ENCODE data around the gene DTHD1. TPM values are rescaled to one million over a fixed set of nuclear protein-coding genes. Genes with fewer than 3 reads are reported as not detected.
A peak's percentile ranks its signal among the peaks of the same experiment; 100 is the strongest.

The DTHD1 gene
- total and polyA plus RNA-seq, 10 donors = 0.18 to 12.2 (median 8.7) TPM

DNA sequence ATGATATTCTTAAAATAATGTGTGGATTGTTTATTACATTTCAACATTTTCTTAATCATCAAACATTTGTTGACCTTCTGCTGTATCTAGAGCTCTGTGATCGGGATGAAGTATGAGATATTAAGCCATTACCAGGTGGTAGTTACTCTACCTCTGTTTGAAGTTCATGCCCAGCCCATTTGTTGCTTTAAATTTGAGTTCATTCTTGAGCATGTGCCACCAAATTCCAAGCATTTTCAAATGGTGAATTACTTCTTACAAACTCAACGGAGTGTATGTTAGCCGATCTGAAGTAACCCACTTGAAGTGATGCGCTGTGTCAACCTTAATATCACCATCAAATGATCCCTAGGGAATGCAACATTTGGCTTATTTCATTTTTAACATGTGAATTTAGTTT, 7.3 kb upstream of the DTHD1 start:
- Histone ChIP-seq H3K27me3 (replicated peaks in 1 of 7) (no peaks in the 10 kb centered on the region), H3K4me3 (no peak overlapping the region), H3K9me3 (no peaks in the 10 kb centered on the region), H3K27ac (no peak overlapping the region), H3K36me3 (no peaks in the 10 kb centered on the region), H3K4me1 (peaks cover 0 to 6% (median 0%) of the 10 kb centered on the region in 6 donors)
- DNase-seq = no peak
- intact Hi-C loops (cut with DNase I; ENCODE audit: low total_unique reads) = no loop called here
- 90 to 94% (median 94%) methylated on average over 4 of the region's 4 CpGs for WGBS, 5 donors
- TF ChIP-seq POLR2A (IDR thresholded peaks at IDR 0.05) (no peak), POLR2AphosphoS5 (IDR thresholded peaks at IDR 0.05) (no peak)
- TF ChIP-seq, protein P1, sequence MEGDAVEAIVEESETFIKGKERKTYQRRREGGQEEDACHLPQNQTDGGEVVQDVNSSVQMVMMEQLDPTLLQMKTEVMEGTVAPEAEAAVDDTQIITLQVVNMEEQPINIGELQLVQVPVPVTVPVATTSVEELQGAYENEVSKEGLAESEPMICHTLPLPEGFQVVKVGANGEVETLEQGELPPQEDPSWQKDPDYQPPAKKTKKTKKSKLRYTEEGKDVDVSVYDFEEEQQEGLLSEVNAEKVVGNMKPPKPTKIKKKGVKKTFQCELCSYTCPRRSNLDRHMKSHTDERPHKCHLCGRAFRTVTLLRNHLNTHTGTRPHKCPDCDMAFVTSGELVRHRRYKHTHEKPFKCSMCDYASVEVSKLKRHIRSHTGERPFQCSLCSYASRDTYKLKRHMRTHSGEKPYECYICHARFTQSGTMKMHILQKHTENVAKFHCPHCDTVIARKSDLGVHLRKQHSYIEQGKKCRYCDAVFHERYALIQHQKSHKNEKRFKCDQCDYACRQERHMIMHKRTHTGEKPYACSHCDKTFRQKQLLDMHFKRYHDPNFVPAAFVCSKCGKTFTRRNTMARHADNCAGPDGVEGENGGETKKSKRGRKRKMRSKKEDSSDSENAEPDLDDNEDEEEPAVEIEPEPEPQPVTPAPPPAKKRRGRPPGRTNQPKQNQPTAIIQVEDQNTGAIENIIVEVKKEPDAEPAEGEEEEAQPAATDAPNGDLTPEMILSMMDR (IDR thresholded peaks at IDR 0.05 in 8 of 11, conservative IDR thresholded peaks at IDR 0.05 in 3 of 11) = no peak

- WGBS, 5 donors = 74 to 82% (median 80%) methylated on average over 4 of the region's 4 CpGs
- intact Hi-C loops (cut with DNase I; ENCODE audit: low total_unique reads) = no loop called here
- Histone ChIP-seq H3K4me3 (no peak overlapping the region), H3K36me3 (no peaks in the 10 kb centered on the region), H3K27ac (no peak overlapping the region), H3K4me1 (peaks cover 0 to 5% (median 0%) of the 10 kb centered on the region in 6 donors), H3K9me3 (no peaks in the 10 kb centered on the region), H3K27me3 (replicated peaks in 1 of 7) (no peaks in the 10 kb centered on the region)
- TF ChIP-seq POLR2A (IDR thresholded peaks at IDR 0.05) (no peak), POLR2AphosphoS5 (IDR thresholded peaks at IDR 0.05) (no peak)
- TF ChIP-seq, protein P1 (IDR thresholded peaks at IDR 0.05 in 8 of 11, conservative IDR thresholded peaks at IDR 0.05 in 3 of 11) = no peak
- no peak for DNase-seq
Observed at GRCh38 chr4:36277533-36277932, 3.9 kb upstream of the DTHD1 start.

DNA sequence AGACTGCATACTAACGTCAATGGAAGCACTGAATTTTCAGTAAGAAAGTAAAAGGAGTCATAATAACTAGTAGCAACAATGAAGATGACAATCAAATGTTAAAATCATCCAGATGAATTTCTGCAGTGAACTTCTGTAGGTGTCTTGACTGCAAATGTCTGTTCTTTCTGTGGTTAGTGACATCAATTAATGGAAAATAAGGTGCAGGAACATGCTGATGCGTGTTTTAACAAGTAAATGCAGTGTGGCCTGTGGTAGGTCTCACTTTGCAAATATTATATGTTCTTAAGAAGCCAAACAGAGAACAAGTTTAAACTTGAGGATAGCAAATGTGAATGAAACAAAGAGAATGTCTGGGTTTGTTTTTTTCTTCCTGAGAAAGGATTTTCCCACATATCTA, 2.6 kb upstream of the DTHD1 start:
- peaks cover 0 to 5% (median 0%) of the 10 kb centered on the region in 6 donors for H3K4me1 ChIP-seq
- H3K9me3 ChIP-seq = no peaks in the 10 kb centered on the region
- TF ChIP-seq POLR2AphosphoS5 (IDR thresholded peaks at IDR 0.05) = no peak
- TF ChIP-seq, protein P1 (IDR thresholded peaks at IDR 0.05 in 8 of 11, conservative IDR thresholded peaks at IDR 0.05 in 3 of 11) = no peak
- TF ChIP-seq POLR2A (IDR thresholded peaks at IDR 0.05) = no peak
- no peaks in the 10 kb centered on the region for H3K36me3 ChIP-seq
- intact Hi-C loops (cut with DNase I; ENCODE audit: low total_unique reads) = no loop called here
- peak overlapping the region in 3 of 8 donors; percentile 1 to 35 (median 9) for H3K27ac ChIP-seq
- 78 to 86% (median 80%) methylated on average over 2 of the region's 2 CpGs for WGBS, 5 donors
- H3K27me3 ChIP-seq (replicated peaks in 1 of 7) = no peaks in the 10 kb centered on the region
- H3K4me3 ChIP-seq = no peak overlapping the region
- DNase-seq = no peak

GRCh38 chr4:36280555-36280954, 861 bp upstream of the DTHD1 start:
- Histone ChIP-seq H3K9me3 (no peaks in the 10 kb centered on the region), H3K27me3 (replicated peaks in 1 of 7) (no peaks in the 10 kb centered on the region), H3K4me1 (peaks cover 0 to 8% (median 0%) of the 10 kb centered on the region in 6 donors), H3K4me3 (no peak overlapping the region), H3K27ac (peak overlapping the region in 2 of 8 donors; percentile 76 to 84), H3K36me3 (no peaks in the 10 kb centered on the region)
- WGBS, 5 donors = 52 to 76% (median 68%) methylated on average over 4 of the region's 4 CpGs
- no peak for TF ChIP-seq POLR2A (IDR thresholded peaks at IDR 0.05)
- TF ChIP-seq, protein P1 (IDR thresholded peaks at IDR 0.05 in 8 of 11, conservative IDR thresholded peaks at IDR 0.05 in 3 of 11) = no peak
- TF ChIP-seq POLR2AphosphoS5 (IDR thresholded peaks at IDR 0.05) = no peak
- intact Hi-C loops (cut with DNase I; ENCODE audit: low total_unique reads) = no loop called here
- no peak for DNase-seq
